Measurements from ENCODE around the gene LTV1. TPM values are rescaled to one million over a fixed set of nuclear protein-coding genes. Genes with fewer than 3 reads are reported as not detected.

The LTV1 gene
- total and polyA plus RNA-seq, 9 of the 15 experiments (the other 6 are each of a cell fraction or from before 2014, with no cell fraction given) = 57.9 to 162 (median 119) TPM

- TF ChIP-seq PTRF (tag; IDR thresholded peaks at IDR 0.05) = peak; percentile 7; the same call in 1 of the 2 replicates
- TF ChIP-seq DMBX1 (CRISPR knock-in tag; IDR thresholded peaks at IDR 0.05; ENCODE audit: borderline replicate concordance) = peak; percentile 77
- TF ChIP-seq KHSRP (IDR thresholded peaks at IDR 0.05) = no peak
- TF ChIP-seq POLR3G (IDR thresholded peaks at IDR 0.05; ENCODE audit: extremely low read depth, insufficient read length, insufficient replicate concordance) = no peak
- no peak for TF ChIP-seq TCF3 (CRISPR knock-in tag; IDR thresholded peaks at IDR 0.05)
- TF ChIP-seq ETV6 (IDR thresholded peaks at IDR 0.05; ENCODE audit: borderline replicate concordance in 1 of 2, low read depth in 2 of 2, low read length in 1 of 2) = no peak
- no peak for TF ChIP-seq ETV6 (CRISPR knock-in tag; IDR thresholded peaks at IDR 0.05; ENCODE audit: borderline replicate concordance)
- no peak for TF ChIP-seq RBM22 (IDR thresholded peaks at IDR 0.05; ENCODE audit: low read depth, low read length, poor library complexity, severe bottlenecking)
- TF ChIP-seq ZNF407 (IDR thresholded peaks at IDR 0.05; ENCODE audit: low read depth) = no peak
- no peak for TF ChIP-seq TCF15 (CRISPR knock-in tag; IDR thresholded peaks at IDR 0.05)
- TF ChIP-seq PRMT5 (CRISPR knock-in tag; IDR thresholded peaks at IDR 0.05) = no peak
- peak; percentile 27; the same call in 1 of the 2 replicates for TF ChIP-seq CTBP1 (IDR thresholded peaks at IDR 0.05; ENCODE audit: borderline replicate concordance)
- no peak for TF ChIP-seq MYNN (IDR thresholded peaks at IDR 0.05)
- TF ChIP-seq MYNN (CRISPR knock-in tag; IDR thresholded peaks at IDR 0.05) = no peak
- TF ChIP-seq HDAC6 (IDR thresholded peaks at IDR 0.05; ENCODE audit: low read depth, low read length) = no peak
- peak; percentile 57; the same call in 1 of the 2 replicates for TF ChIP-seq GTF2A2 (tag; IDR thresholded peaks at IDR 0.05)
- no peak for TF ChIP-seq POLR2AphosphoS2 (IDR thresholded peaks at IDR 0.05; ENCODE audit: low read length)
- no peak for TF ChIP-seq FOS (IDR thresholded peaks at IDR 0.05; ENCODE audit: extremely low read depth, insufficient read length)
- no peak for TF ChIP-seq TCFL5 (CRISPR knock-in tag; conservative IDR thresholded peaks at IDR 0.05)
- TF ChIP-seq RNF2 (IDR thresholded peaks at IDR 0.05) = no peak
- TF ChIP-seq FOSL1 (tag; conservative IDR thresholded peaks at IDR 0.05) = no peak
Observed at GRCh38 chr6:143803769-143804568, 39.2 kb upstream of the LTV1 start (continued).
